H1 (cell line): ENCODE data around the gene NCKAP1. TPM values are rescaled to one million over a fixed set of nuclear protein-coding genes. Genes with fewer than 3 reads are reported as not detected.

Source experiments
- ASH2L ChIP-seq: fragments of 200-600, 300-600 bp; sonication (generic); IDR thresholded peaks from one replicate; pipeline ENCODE4 v1.7.1; 2017; ENCODE audit warnings: low read length
- CEBPB ChIP-seq: IDR thresholded peaks from 2 replicates; pipeline ENCODE4 v1.6.1; 2012; ENCODE audit warnings: low read depth, low read length
- CTBP2 ChIP-seq: IDR thresholded peaks from 2 replicates; pipeline ENCODE4 v1.7.0; 2011; ENCODE audit warnings: borderline replicate concordance, mild to moderate bottlenecking, moderate library complexity, mixed read lengths, low read length; ENCODE audit not compliant: insufficient read depth, insufficient read length
- RFX5 ChIP-seq: IDR thresholded peaks from 2 replicates; pipeline ENCODE4 v1.6.1; 2011; ENCODE audit warnings: low read depth, low read length, improper control_type of control experiment, borderline replicate concordance
- RNF2 ChIP-seq: fragments of 200-900, 300-1000 bp; sonication (generic); IDR thresholded peaks from 2 replicates; pipeline ENCODE4 v1.7.1; 2016; ENCODE audit warnings: borderline replicate concordance, low read depth, mild to moderate bottlenecking, antibody characterized with exemption, low read length; ENCODE audit not compliant: poor library complexity, severe bottlenecking; ENCODE audit errors: missing control alignments
- SP1 ChIP-seq: IDR thresholded peaks from 2 replicates; pipeline ENCODE4 v1.6.1; 2011; ENCODE audit warnings: low read depth, low read length
- SUZ12 ChIP-seq: fragments of 200-600 bp; sonication (generic); IDR thresholded peaks from 2 replicates; pipeline ENCODE4 v1.6.1; 2012; ENCODE audit warnings: mild to moderate bottlenecking, inconsistent platforms, low read length, moderate library complexity, mixed read lengths
- polyA plus RNA-seq, 7 experiments: library from polyadenylated mRNA; depleted of rRNA in 3 of 7; stranded (reverse) in 5 of 7; unstranded in 2 of 7; fragments of >200 nt in 5 of 7; fragments of 200-250 nt in 2 of 7; gene quantifications; 1 replicate in 5 of 7; 2 replicates in 1 of 7; 4 replicates in 1 of 7; pipeline versions ENCODE4 v1.2.1 to v1.2.3, GENCODE V29; 2011 to 2013; ENCODE audit warnings: missing spikeins in 2 of 7, mixed read lengths in 2 of 7
- total RNA-seq: library from RNA; stranded (reverse); fragmentation: NEBNext Ultra II Directional; extraction: Animal tissue kit (Norgen Biotek cat#: 25700); gene quantifications from 2 replicates; pipeline ENCODE4 v1.2.1, GENCODE V29; 2021
- TF ChIP-seq, protein P1 (sequence below): fragments of 300-600 bp; sonication (generic); IDR thresholded peaks from 2 replicates; pipeline ENCODE4 v1.7.1; 2012; ENCODE audit warnings: low read length, moderate library complexity, mild to moderate bottlenecking, inconsistent platforms; ENCODE audit not compliant: insufficient replicate concordance

NCKAP1 gene
- total and polyA plus RNA-seq, 2 of the 8 experiments (the other 6 are each of a cell fraction or from before 2014, with no cell fraction given) = 90.8 to 173 TPM

DNA sequence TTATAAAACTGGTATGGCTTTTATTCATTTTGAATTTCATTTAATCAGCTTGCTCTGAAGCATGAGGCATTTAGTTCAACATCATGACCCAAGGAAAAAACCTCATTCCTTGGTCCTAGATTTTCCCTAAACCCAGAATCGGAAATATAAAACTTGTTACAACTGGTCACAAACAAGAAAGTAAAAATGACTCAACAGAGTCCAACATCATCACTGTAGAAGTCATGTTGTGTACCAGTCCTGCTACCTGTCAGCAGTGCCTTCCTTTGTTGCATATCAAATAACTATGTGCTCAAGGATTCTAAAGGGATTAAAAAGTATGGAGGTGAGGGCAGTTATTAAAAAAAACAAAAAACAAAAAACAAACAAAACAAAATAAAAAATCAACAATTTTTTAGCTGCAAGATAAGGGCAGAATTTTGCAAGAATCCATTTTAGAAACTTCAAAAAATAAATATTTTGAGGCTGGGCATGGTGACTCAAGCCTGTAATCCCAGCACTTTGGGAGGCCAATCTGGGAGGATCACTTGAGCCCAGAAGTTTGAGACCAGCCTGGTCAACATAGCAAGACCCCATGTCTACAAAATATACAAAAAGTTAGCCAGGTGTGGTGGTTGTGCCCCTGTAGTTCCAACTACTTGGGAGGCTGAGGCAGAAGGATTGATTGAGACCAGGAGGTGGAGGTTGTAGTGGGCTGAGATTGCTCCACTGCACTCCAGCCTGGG, 18.4 kb downstream of the NCKAP1 start (continued):
- TF ChIP-seq, protein P1, sequence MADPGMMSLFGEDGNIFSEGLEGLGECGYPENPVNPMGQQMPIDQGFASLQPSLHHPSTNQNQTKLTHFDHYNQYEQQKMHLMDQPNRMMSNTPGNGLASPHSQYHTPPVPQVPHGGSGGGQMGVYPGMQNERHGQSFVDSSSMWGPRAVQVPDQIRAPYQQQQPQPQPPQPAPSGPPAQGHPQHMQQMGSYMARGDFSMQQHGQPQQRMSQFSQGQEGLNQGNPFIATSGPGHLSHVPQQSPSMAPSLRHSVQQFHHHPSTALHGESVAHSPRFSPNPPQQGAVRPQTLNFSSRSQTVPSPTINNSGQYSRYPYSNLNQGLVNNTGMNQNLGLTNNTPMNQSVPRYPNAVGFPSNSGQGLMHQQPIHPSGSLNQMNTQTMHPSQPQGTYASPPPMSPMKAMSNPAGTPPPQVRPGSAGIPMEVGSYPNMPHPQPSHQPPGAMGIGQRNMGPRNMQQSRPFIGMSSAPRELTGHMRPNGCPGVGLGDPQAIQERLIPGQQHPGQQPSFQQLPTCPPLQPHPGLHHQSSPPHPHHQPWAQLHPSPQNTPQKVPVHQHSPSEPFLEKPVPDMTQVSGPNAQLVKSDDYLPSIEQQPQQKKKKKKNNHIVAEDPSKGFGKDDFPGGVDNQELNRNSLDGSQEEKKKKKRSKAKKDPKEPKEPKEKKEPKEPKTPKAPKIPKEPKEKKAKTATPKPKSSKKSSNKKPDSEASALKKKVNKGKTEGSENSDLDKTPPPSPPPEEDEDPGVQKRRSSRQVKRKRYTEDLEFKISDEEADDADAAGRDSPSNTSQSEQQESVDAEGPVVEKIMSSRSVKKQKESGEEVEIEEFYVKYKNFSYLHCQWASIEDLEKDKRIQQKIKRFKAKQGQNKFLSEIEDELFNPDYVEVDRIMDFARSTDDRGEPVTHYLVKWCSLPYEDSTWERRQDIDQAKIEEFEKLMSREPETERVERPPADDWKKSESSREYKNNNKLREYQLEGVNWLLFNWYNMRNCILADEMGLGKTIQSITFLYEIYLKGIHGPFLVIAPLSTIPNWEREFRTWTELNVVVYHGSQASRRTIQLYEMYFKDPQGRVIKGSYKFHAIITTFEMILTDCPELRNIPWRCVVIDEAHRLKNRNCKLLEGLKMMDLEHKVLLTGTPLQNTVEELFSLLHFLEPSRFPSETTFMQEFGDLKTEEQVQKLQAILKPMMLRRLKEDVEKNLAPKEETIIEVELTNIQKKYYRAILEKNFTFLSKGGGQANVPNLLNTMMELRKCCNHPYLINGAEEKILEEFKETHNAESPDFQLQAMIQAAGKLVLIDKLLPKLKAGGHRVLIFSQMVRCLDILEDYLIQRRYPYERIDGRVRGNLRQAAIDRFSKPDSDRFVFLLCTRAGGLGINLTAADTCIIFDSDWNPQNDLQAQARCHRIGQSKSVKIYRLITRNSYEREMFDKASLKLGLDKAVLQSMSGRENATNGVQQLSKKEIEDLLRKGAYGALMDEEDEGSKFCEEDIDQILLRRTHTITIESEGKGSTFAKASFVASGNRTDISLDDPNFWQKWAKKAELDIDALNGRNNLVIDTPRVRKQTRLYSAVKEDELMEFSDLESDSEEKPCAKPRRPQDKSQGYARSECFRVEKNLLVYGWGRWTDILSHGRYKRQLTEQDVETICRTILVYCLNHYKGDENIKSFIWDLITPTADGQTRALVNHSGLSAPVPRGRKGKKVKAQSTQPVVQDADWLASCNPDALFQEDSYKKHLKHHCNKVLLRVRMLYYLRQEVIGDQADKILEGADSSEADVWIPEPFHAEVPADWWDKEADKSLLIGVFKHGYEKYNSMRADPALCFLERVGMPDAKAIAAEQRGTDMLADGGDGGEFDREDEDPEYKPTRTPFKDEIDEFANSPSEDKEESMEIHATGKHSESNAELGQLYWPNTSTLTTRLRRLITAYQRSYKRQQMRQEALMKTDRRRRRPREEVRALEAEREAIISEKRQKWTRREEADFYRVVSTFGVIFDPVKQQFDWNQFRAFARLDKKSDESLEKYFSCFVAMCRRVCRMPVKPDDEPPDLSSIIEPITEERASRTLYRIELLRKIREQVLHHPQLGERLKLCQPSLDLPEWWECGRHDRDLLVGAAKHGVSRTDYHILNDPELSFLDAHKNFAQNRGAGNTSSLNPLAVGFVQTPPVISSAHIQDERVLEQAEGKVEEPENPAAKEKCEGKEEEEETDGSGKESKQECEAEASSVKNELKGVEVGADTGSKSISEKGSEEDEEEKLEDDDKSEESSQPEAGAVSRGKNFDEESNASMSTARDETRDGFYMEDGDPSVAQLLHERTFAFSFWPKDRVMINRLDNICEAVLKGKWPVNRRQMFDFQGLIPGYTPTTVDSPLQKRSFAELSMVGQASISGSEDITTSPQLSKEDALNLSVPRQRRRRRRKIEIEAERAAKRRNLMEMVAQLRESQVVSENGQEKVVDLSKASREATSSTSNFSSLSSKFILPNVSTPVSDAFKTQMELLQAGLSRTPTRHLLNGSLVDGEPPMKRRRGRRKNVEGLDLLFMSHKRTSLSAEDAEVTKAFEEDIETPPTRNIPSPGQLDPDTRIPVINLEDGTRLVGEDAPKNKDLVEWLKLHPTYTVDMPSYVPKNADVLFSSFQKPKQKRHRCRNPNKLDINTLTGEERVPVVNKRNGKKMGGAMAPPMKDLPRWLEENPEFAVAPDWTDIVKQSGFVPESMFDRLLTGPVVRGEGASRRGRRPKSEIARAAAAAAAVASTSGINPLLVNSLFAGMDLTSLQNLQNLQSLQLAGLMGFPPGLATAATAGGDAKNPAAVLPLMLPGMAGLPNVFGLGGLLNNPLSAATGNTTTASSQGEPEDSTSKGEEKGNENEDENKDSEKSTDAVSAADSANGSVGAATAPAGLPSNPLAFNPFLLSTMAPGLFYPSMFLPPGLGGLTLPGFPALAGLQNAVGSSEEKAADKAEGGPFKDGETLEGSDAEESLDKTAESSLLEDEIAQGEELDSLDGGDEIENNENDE = no peak
- TF ChIP-seq CTBP2 (no peak), RNF2 (no peak), SUZ12 (no peak), SP1 (no peak), CEBPB (no peak), RFX5 (no peak), ASH2L (no peak)
